Stimulated activated CD4-positive, alpha-beta T cell treated with anti-CD3 and anti-CD28 coated beads, Interleukin-1b, Interleukin-23, amount 100 ng/mL, for 48 hours (primary cell): Measurements from ENCODE around the gene MAP3K8.

Source experiments
- DNase-seq: peaks from one replicate; pipeline ENCODE4 v3.0.0-alpha.2; 2020

Gene MAP3K8

GRCh38 chr10:30493609-30494530 lies 59.9 kb downstream of the MAP3K8 start:
- DNase-seq: no peak

DNA sequence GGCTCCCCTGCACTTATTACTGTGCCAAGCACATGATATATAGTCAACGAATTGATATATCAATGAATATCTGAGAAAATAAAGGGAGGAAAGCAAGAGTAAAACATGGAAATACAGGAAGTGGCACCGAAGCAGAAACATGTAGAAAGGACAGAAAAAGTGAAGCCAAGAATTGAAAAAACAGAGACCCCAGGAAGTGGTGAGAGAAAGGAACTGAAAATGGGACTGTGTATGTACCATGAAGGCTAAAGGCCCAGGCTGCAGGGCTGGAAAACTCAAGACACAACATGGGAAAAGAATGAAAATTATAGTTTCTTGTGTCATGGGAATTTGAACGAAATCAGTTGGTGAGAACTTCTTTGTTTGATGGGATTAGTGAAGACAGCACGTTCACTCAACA lies 60.6 kb downstream of the MAP3K8 start:
- DNase-seq: no peak

DNA sequence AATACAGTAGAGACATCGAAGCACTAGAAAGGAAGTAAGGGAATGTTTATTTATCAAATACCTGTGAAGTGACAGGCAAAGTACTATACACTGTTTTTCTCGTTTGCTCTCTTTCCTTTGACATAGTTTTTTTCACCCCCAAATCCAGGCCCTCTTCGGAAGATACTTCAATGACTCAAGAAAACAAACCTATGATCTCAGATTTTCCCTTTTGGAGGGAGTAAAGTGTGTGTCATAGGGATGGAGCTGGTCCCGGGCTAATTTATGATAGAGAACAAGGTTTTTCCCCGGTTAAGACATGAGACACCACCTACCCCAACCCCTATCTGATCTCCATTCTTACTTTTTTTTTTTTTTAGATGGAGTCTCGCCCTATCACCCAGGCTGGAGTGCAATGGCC lies 61.7 kb downstream of the MAP3K8 start:
- no peak for DNase-seq

DNA sequence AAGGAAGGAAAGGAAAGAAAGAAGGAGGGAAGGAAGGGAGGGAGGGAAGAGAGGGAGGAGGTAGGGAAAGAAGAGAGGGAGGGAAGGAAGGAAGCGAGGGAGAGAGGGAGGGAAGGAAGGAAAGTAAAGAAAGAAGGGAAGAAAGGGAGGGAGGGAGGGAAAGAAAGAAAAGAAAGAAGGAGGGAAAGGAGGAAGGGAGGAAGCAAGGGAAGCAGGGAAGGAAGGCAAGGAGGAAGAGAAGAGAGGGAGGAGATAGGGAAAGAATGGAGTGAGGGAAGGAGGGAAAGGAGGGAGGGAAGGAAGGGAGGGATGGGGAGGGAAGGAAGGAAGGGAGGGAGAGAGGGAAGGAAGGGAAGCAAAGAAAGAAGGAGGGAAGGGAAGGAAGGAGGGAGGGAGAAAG lies 65.8 kb downstream of the MAP3K8 start:
- DNase-seq: no peak

DNA sequence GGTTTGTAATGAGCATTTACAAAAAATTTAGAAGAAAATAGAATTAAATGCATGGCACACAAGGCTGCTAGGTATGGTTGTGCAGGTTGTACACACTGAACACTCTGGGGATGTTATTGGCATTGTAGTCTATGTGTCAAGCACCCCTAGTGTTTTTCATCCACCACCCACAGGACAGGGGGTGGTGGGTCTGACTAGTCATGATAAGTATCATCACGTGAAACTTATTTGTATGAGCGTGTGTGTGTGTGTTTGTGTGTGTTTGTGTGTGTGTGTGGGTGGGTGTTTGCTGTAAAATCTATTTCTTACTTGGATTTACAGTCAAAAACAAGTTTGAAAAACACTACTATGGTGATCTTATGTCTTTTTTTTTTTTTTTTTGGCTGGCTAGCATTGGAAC lies 66.5 kb downstream of the MAP3K8 start:
- no peak for DNase-seq

- no peak for DNase-seq
Observed at GRCh38 chr10:30500963-30501504, 67.0 kb downstream of the MAP3K8 start.

- DNase-seq: peak; percentile 13
Observed at GRCh38 chr10:30502266-30503060, 68.5 kb downstream of the MAP3K8 start.

DNA sequence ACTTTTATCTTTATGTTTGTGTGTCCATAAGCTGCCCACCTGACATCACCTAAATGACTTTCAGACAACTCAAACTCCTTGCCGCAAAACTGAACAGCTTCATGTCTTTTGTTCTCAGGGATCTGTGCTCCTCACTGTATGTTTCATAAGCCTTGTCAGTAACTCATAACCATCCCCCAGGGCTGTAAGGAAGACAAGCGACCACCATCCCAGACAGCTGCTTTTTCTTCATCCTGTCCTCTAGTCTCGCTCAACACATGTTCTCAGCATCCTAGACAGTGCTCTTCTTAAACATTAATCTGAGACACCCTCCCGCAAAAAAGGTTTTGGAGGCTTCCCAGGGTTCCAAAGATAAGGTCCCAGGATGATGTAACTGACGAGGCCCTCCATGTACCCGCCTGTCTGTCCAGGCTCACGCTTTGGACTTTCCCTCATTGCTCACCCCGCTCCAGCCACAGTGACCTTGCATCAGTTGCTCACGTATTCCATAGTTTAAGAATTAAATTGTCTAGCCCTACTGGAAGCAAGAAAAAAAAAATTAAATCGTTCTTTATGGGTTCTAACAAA lies 69.8 kb downstream of the MAP3K8 start:
- DNase-seq: no peak

DNA sequence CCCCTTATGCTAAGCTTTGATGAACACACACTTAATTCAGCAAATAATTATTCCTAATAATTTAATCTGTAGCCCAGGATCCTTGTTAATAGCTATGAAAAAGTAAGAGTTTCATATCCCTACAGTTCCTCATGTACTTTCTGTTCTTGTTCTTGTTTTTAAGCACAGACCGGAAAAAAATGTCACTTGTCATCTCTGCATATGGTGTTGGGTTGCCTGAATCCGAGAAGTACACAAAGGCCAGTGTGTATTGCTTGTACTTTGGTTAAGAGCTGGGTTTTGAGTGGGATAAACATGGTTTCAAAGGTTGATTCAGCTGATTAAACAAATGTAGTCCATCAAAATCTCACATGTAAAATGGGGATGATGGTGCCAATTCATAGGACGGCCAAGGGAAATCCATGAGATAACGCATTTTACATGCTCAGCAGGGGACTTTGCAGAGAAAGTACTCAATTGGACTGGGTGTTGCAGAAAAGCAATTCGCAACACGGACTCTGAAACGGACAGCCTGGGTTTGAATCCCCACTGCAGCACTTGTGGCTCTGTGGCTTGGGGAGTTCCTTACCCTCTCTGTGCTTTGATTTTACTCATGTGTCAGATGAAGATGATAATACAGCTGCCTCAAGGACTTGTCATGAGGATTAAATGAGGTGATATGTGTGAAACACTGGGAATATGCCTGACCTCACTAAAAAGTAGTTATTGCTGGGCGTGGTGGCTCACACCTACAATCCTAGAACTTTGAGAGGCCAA lies 71.7 kb downstream of the MAP3K8 start:
- DNase-seq: no peak

GRCh38 chr10:30509508-30509907 lies 75.5 kb downstream of the MAP3K8 start:
- DNase-seq: no peak

DNA sequence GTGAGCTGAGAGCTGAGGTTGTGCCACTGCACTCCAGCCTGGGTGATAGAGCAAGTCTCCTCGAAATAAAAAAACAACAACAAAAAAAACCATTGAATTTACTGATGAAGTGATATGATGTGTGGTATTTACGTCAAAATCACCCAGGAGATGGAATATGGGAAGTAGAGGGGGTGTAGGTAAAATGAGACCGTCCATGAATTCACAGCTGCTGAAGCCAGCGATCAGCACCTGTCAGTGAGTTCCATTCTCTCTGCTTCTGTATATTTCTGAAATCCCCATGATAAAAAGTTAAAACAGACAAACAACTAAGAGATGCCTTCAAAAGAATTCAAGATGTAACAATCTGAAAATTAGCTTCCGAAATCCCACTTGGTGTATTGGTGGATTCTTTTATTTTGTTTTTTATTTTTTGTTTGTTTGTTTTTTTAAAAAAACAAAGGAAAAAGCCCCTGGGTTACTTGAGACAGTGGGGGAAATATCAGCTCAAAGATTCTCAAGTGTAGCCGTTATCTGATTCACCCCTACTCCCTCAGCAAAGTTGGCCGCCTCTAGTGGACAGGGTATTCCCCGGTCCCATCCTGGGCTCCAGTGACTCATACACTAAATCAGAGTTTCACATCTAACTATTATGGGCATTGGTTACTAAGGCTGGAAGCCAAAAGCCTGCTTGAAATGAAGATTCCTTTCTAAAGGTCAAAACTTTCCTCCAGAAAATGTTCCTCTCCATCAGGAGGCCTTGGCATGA lies 76.4 kb downstream of the MAP3K8 start:
- peak; percentile 33 for DNase-seq

DNA sequence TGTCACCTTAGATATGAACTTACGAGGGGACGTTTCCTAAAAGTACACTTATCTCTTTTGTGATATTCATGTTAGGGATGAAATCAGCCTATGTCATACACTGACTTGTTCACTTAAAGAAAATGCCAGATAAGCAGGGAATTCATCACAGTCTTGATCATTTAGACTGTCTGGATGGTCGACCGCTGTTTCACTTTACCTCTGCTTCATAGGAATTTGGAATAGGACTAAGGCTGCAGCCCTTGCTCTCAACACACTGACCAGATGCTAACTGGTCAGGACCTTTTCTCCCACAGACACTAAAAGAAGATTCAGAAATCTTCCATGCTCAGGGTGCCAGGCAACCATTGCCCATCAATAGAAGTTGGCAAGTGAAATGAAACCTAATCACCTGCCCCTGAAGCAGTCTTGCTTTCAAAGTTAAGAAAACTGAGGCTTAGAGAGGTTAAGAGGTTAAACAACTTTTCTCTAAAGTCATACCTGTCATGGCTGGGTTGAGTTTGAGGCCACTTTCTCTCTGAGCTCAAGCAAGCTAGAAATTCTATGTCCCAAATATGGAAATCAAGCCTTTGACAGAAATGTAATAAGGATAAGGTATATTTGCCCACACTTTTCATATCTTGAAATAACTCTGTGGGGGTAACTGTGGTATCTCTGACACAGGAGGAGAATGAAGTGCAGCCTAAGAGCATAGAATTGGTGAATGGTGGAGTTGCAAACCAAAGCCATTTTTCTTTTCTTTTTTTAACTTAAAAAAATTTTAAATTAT lies 77.1 kb downstream of the MAP3K8 start:
- no peak for DNase-seq
